GM12878 (cell line): ENCODE data around the gene ANO4. TPM values are rescaled to one million over a fixed set of nuclear protein-coding genes. Genes with fewer than 3 reads are reported as not detected.

ENCODE experiments used
- ATAC-seq: fragments of 200-7000 bp; cut with Tn5 transposase; 3 replicates; pipeline ENCODE4 v1.9.1; 2020; ENCODE audit warnings: mild to moderate bottlenecking, moderate library complexity
- BruUV-seq: library from RNA; stranded (reverse); fragments of 400-500 nt; replicated peaks from 2 replicates; lab custom pipeline; 2021; lab: Mats Ljungman, UMichigan
- CTCF ChIA-PET: fragments of 300-600 bp; sonication (Branson Sonifier 250); formaldehyde crosslinking; extraction: SDS; loops from one replicate; lab custom pipeline; 2021; ENCODE audit warnings: inconsistent platforms; lab: Yijun Ruan, JAX
- POLR2A ChIA-PET: fragments of 350-600 bp; formaldehyde crosslinking; extraction: SDS; loops from one replicate; lab custom pipeline; 2021; ENCODE audit warnings: inconsistent platforms; lab: Charles Lee
- RAD21 ChIA-PET: fragments of 300-600 bp; sonication (Branson Sonifier 250); formaldehyde crosslinking; loops from one replicate; lab custom pipeline; 2023; ENCODE audit warnings: antibody characterized with exemption; ENCODE audit not compliant: unreplicated experiment; lab: Charles Lee
- SMC1A ChIA-PET: fragments of 300-600 bp; sonication (Branson Sonifier 250); formaldehyde crosslinking; loops from one replicate; lab custom pipeline; 2023; ENCODE audit not compliant: unreplicated experiment, uncharacterized antibody; lab: Charles Lee
- DNase-seq: peaks from one replicate; pipeline ENCODE4 v3.0.0-alpha.2; 2011; ENCODE audit warnings: low read depth, low spot score
- FAIRE-seq: peaks from 3 replicates; lab custom pipeline; 2011; peaks lifted over from hg19 to GRCh38; lab: Jason Lieb, UNC
- H2AFZ ChIP-seq: 2 replicates; pipeline ENCODE4 v1.6.0; 2011; ENCODE audit warnings: low read depth, low read length, control low read depth; ENCODE audit not compliant: control insufficient read depth
- H3K27ac ChIP-seq: 2 replicates; pipeline ENCODE4 v1.5.1; 2011; ENCODE audit warnings: control low read depth; ENCODE audit not compliant: control insufficient read depth, insufficient read depth
- H3K27me3 ChIP-seq, 2 experiments: replicated peaks in 1 of 2; 2 replicates each; pipeline versions ENCODE4 v1.6.0 to v1.6.1; 2011; ENCODE audit warnings: low read length in 1 of 2; ENCODE audit not compliant: control insufficient read depth in 2 of 2, insufficient read depth in 2 of 2
- H3K36me3 ChIP-seq, 2 experiments: 2 replicates each; pipeline ENCODE4 v1.5.1; 2011; ENCODE audit warnings: low read length in 1 of 2; ENCODE audit not compliant: control insufficient read depth in 2 of 2, insufficient read depth in 2 of 2
- H3K4me1 ChIP-seq: 2 replicates; pipeline ENCODE4 v1.6.1; 2011; ENCODE audit warnings: mild to moderate bottlenecking, low read length, moderate library complexity, mixed read lengths; ENCODE audit not compliant: control insufficient read depth, insufficient read depth
- H3K4me2 ChIP-seq: 2 replicates; pipeline ENCODE4 v1.6.0; 2011; ENCODE audit warnings: control low read depth; ENCODE audit not compliant: control insufficient read depth, insufficient read depth
- H3K4me3 ChIP-seq: fragments of 200-600 bp; sonication (generic); 2 replicates; pipeline ENCODE4 v1.5.1; 2016
- H3K79me2 ChIP-seq: 2 replicates; pipeline ENCODE4 v1.6.0; 2011; ENCODE audit warnings: low read length; ENCODE audit not compliant: control insufficient read depth, insufficient read depth
- H3K9ac ChIP-seq: 2 replicates; pipeline ENCODE4 v1.8.0; 2011; ENCODE audit warnings: low read length, control low read depth, mixed read lengths; ENCODE audit not compliant: control insufficient read depth, insufficient read depth
- H3K9me3 ChIP-seq: replicated peaks from 3 replicates; pipeline ENCODE4 v1.5.1; 2011; ENCODE audit warnings: mild to moderate bottlenecking, low read length; ENCODE audit not compliant: control insufficient read depth, insufficient read depth
- H4K20me1 ChIP-seq: 2 replicates; pipeline ENCODE4 v1.6.0; 2011; ENCODE audit not compliant: control insufficient read depth, insufficient read depth
- BCL11A ChIP-seq: IDR thresholded peaks from 2 replicates; pipeline ENCODE4 v1.6.1; 2011; ENCODE audit warnings: low read depth, low read length
- NFXL1 ChIP-seq: fragments of 450-650 bp; IDR thresholded peaks from 2 replicates; pipeline ENCODE4 v1.6.1; 2017; ENCODE audit warnings: antibody characterized with exemption, mild to moderate bottlenecking, borderline replicate concordance
- POLR2A ChIP-seq: IDR thresholded peaks from 2 replicates; pipeline ENCODE4 v1.6.1; 2011; ENCODE audit warnings: low read depth, mild to moderate bottlenecking, low read length
- RCOR1 ChIP-seq: conservative IDR thresholded peaks from 2 replicates; pipeline ENCODE4 v1.6.1; 2012; ENCODE audit warnings: low read depth, low read length, improper control_type of control experiment
- SP1 ChIP-seq: IDR thresholded peaks from one replicate; pipeline ENCODE4 v1.6.1; 2011; ENCODE audit warnings: low read depth, low read length
- STAT3 ChIP-seq: IDR thresholded peaks from 2 replicates; pipeline ENCODE4 v1.6.1; 2011; ENCODE audit warnings: low read depth, low read length, improper control_type of control experiment
- USF1 ChIP-seq: IDR thresholded peaks from 2 replicates; pipeline ENCODE4 v1.6.1; 2011; ENCODE audit warnings: borderline replicate concordance, low read depth, mild to moderate bottlenecking, moderate library complexity, mixed read lengths, low read length; ENCODE audit not compliant: insufficient read depth; ENCODE audit errors: extremely low read length
- ZNF687 ChIP-seq: fragments of 450-650 bp; IDR thresholded peaks from 2 replicates; pipeline ENCODE4 v1.6.1; 2017; ENCODE audit warnings: mild to moderate bottlenecking, moderate library complexity
- WGBS: methylation state at CpG from one replicate; pipeline ENCODE4 v1.1.6; 2016; ENCODE audit warnings: low lambda C conversion rate; ENCODE audit not compliant: insufficient replicate concordance, insufficient coverage; ENCODE audit errors: missing lambda C conversion rate; 5-methylcytosine and 5-hydroxymethylcytosine counted together
- in situ Hi-C: fragments of 300-500 bp; cut with MboI; formaldehyde crosslinking; loops from 9 replicates; pipeline ENCODE4 v1.14.3; 2018; ENCODE audit warnings: mixed read lengths
- intact Hi-C: fragments of 100-400 bp; cut with micrococcal nuclease; formaldehyde crosslinking; loops from one replicate; pipeline ENCODE4 v1.14.2; 2022; ENCODE audit not compliant: unreplicated experiment
- polyA plus RNA-seq, 11 experiments: library from polyadenylated mRNA; depleted of rRNA in 4 of 11; unstranded in 6 of 11; stranded (reverse) in 5 of 11; fragments of >200 nt; fragmentation: Nextera tagmentation in 4 of 11; fragmentation: Illumina TruSeq in 1 of 11; extraction: Ambion mirVana in 4 of 11; extraction: Trizol in 1 of 11; gene quantifications; 1 replicate in 1 of 11; 2 replicates in 10 of 11; pipeline versions ENCODE4 v1.2.1 to v1.2.3, GENCODE V29; 2011 to 2016; ENCODE audit warnings: inconsistent platforms in 2 of 11, missing spikeins in 2 of 11, low read depth in 1 of 11
- total RNA-seq, 4 experiments: library from RNA; depleted of rRNA in 3 of 4; stranded (reverse); fragments of >200 nt in 3 of 4; fragmentation: Illumina TruSeq in 1 of 4; extraction: Trizol in 1 of 4; gene quantifications; 2 replicates each; pipeline versions ENCODE4 v1.2.1 to v1.2.3, GENCODE V29; 2013 to 2021
- TF ChIP-seq, protein P1 (sequence below): fragments of 450-650 bp; IDR thresholded peaks from 2 replicates; pipeline ENCODE4 v1.6.1; 2016; ENCODE audit warnings: mild to moderate bottlenecking, moderate library complexity, borderline replicate concordance
- TF ChIP-seq, protein P2 (sequence below): IDR thresholded peaks from 2 replicates; pipeline ENCODE4 v1.6.1; 2011; ENCODE audit warnings: borderline replicate concordance, low read depth, mild to moderate bottlenecking, moderate library complexity, low read length; ENCODE audit not compliant: insufficient read depth, poor library complexity, severe bottlenecking

The ANO4 gene
- total and polyA plus RNA-seq, 10 of the 15 experiments (the other 5 are each of a cell fraction or from before 2014, with no cell fraction given): not detected

DNA sequence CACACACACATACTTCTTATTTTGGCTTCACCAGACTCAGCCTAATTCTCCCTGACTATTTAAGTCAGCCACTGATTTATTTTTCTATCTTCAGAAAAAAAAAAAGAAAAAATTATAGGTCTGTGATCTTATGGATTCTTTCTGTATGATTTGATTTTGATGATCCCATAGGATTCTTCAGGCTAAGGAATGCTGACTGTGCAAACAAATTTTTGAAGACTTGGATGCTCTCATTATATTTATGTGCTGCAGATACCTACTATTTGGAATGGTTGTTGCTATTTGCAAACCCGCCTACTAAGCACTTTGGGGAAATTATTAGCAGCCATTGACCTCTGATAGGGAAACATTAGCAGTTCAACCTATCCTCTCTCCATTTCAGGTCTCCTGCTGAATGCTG is 4.0 kb upstream of the ANO4 start:
- no peak for TF ChIP-seq USF1
- TF ChIP-seq, protein P1, sequence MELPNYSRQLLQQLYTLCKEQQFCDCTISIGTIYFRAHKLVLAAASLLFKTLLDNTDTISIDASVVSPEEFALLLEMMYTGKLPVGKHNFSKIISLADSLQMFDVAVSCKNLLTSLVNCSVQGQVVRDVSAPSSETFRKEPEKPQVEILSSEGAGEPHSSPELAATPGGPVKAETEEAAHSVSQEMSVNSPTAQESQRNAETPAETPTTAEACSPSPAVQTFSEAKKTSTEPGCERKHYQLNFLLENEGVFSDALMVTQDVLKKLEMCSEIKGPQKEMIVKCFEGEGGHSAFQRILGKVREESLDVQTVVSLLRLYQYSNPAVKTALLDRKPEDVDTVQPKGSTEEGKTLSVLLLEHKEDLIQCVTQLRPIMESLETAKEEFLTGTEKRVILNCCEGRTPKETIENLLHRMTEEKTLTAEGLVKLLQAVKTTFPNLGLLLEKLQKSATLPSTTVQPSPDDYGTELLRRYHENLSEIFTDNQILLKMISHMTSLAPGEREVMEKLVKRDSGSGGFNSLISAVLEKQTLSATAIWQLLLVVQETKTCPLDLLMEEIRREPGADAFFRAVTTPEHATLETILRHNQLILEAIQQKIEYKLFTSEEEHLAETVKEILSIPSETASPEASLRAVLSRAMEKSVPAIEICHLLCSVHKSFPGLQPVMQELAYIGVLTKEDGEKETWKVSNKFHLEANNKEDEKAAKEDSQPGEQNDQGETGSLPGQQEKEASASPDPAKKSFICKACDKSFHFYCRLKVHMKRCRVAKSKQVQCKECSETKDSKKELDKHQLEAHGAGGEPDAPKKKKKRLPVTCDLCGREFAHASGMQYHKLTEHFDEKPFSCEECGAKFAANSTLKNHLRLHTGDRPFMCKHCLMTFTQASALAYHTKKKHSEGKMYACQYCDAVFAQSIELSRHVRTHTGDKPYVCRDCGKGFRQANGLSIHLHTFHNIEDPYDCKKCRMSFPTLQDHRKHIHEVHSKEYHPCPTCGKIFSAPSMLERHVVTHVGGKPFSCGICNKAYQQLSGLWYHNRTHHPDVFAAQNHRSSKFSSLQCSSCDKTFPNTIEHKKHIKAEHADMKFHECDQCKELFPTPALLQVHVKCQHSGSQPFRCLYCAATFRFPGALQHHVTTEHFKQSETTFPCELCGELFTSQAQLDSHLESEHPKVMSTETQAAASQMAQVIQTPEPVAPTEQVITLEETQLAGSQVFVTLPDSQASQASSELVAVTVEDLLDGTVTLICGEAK: no peak
- no peak for TF ChIP-seq SP1
- TF ChIP-seq RCOR1: no peak
- TF ChIP-seq, protein P2, sequence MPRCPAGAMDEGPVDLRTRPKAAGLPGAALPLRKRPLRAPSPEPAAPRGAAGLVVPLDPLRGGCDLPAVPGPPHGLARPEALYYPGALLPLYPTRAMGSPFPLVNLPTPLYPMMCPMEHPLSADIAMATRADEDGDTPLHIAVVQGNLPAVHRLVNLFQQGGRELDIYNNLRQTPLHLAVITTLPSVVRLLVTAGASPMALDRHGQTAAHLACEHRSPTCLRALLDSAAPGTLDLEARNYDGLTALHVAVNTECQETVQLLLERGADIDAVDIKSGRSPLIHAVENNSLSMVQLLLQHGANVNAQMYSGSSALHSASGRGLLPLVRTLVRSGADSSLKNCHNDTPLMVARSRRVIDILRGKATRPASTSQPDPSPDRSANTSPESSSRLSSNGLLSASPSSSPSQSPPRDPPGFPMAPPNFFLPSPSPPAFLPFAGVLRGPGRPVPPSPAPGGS: no peak
- no peak for TF ChIP-seq ZNF687
- TF ChIP-seq NFXL1: no peak
- TF ChIP-seq BCL11A: no peak
- no peak for TF ChIP-seq STAT3
- TF ChIP-seq POLR2A: no peak
- Histone ChIP-seq H3K27ac (no peak overlapping the region), H3K4me1 (no peaks in the 10 kb centered on the region), H3K79me2 (no peaks in the 10 kb centered on the region), H3K27me3 (peaks cover 2 to 11% of the 10 kb centered on the region in 2 experiments; a peak in 3 of 4 replicates), H3K9me3 (no peaks in the 10 kb centered on the region), H3K36me3 (no peaks in the 10 kb centered on the region), H3K4me3 (no peak overlapping the region), H2AFZ (no peak overlapping the region), H3K9ac (no peak overlapping the region), H4K20me1 (no peaks in the 10 kb centered on the region), H3K4me2 (no peak overlapping the region)
- ATAC-seq (no peak), DNase-seq (no peak), FAIRE-seq (no peak)
- SMC1A ChIA-PET: no interaction called here
- WGBS: 14% methylated on average over 1 of the region's 1 CpG
- intact Hi-C loops: no loop called here
- CTCF ChIA-PET: no interaction called here
- POLR2A ChIA-PET: no interaction called here
- RAD21 ChIA-PET: no interaction called here
- no TSS peak for BruUV-seq
- in situ Hi-C loops: no loop called here
